PFSK-1 (cell line): ENCODE data around the gene RNPEP.

ENCODE experiments used
- SIN3A ChIP-seq: IDR thresholded peaks from 2 replicates; pipeline ENCODE4 v1.6.1; 2012; ENCODE audit warnings: mild to moderate bottlenecking, low read length, moderate library complexity, borderline replicate concordance; ENCODE audit not compliant: insufficient read depth
- TAF1 ChIP-seq: IDR thresholded peaks from 2 replicates; pipeline ENCODE4 v1.6.1; 2012; ENCODE audit warnings: low read length, control low read depth, borderline replicate concordance; ENCODE audit not compliant: insufficient read depth

DNA sequence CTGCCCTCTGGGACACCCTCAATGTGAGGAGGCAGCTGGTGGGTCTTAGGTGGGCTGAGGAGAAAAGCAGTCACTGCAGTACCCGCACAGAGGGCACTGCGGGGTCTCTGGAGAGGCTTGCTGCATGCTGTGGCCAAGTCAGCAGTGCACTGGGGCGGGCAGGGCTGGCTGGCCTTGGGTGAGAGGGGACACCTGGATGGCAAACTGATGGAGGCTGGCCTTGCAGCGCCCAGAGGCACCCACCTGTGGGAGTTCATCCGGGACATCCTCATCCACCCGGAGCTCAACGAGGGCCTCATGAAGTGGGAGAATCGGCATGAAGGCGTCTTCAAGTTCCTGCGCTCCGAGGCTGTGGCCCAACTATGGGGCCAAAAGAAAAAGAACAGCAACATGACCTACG, 31.2 kb downstream of the RNPEP start:
- TF ChIP-seq TAF1 (no peak), SIN3A (no peak)
